Stimulated activated CD8-positive, alpha-beta memory T cell treated with anti-CD3 and anti-CD28 coated beads, Interleukin-7, amount 100 ng/mL, for 4 hours (primary cell): ENCODE measurements around the gene OPCML.

Experiments used
- DNase-seq, 2 donors: peaks; one replicate each; pipeline ENCODE4 v3.0.0-alpha.2; 2020; ENCODE audit warnings: low read depth in 2 of 2

Gene OPCML

DNA sequence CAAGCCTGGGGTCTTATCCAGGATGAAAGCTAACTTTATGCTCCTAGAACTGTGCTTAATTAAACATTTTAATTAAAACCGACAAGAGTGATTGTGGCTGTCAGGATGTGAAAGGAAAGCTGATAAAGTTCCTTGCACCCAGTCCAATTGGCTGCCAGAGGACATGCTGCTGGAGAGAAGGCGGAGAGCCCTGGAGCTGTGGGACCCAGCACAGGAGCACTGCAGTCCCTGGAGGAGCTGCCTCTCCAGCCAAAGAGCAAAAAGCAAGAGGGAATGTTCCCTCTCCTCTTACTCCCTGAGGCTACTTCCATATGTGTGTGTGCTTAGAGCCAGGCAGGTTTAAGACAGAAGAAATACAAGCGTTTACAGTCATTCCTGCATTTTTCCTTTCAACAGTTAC is 118.6 kb downstream of the OPCML start:
- DNase-seq = no peak

DNA sequence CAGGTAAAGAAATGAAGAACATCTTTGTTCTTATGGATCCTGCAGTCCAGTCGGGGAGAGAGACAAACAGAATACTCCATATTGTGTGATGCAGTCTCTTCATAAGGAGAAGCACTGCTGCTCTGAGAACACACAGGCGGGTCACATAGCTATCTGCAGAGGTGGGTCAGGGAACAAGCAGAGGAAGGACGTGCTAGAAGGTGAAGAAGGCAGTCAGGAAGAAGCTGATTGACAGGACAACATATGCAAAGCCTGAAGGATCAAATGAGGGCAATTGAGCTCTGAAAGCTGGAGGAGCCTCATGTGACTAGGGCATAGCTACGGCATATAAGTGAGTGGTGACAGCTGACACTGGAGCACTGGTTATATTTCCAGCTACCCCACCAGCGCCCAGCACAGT is 122.5 kb downstream of the OPCML start:
- no peak for DNase-seq

DNA sequence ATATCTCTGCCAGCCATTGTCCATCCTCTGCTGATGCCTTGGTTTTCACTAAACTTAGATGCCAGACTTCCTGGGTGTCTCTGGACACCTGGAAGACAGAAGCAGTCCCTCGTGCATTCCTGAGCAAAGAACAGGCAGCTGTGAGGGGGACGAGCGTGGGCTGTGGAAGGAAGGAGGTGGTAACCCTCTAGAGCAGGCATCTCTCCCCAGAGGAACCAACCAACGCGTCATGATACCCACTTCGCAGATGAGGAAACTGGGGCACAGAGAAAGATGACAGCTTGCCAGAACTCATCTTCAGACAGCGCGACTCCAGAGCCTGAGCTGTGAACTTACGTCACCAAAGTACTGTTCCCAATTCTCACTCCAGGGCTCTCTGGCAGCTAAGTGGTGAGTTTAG is 123.4 kb downstream of the OPCML start:
- DNase-seq = no peak

DNA sequence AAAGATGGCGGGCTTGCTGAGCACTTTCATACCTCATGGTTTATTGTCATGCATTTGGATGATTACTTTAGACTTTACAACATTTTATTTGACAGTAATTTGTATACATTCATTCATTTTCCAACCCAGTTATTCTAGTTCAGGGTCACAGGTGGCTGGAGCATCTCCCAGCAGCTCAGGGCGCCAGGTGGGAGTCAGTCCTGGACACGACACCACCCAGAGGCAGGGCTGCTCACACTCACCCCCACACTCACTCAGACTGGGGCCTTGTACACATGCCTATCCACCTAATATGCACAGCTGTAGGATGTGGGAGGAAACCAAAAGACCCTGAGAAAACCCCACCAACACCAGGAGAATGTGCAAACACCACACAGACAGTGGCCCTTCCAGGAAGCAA is 123.9 kb downstream of the OPCML start:
- DNase-seq = no peak

DNA sequence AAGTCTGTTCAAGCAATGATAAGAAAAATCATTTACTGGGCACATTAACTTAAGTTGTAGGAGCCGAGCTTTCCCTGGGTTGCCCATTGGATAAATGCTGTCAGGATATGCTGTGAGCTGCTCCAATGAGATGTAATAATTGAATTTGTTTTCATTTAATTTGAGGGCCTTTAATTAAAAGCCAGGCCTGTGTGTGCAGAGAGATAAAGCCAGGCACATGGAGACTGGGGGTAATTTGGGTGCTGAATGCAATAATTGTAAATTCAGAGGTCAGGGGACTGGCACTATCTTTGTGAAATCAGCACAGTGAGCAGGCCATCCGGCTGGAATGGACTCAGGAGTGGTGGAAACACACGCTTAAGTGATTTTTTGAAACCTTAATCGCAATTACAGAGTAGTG is 125.8 kb downstream of the OPCML start:
- DNase-seq = no peak

DNA sequence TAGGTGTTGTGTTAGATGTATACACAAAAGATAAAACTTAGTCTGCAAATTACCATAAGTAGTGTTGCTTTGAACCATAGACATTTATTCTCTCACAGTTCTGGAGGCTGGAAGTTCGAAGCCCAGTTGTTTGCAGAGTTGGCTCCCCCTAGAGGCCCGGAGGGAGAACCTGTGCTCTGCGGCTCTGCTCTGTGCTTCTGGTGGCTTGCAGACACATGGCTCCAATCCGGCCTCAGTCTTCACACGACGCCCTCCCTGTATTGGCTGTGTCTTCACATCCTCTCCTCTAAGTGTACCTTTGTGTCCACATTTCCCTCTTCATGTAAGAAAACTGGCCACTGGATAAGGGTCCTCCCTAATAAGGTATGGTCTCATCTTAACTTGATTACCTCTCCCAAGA is 128.4 kb downstream of the OPCML start:
- no peak for DNase-seq

DNA sequence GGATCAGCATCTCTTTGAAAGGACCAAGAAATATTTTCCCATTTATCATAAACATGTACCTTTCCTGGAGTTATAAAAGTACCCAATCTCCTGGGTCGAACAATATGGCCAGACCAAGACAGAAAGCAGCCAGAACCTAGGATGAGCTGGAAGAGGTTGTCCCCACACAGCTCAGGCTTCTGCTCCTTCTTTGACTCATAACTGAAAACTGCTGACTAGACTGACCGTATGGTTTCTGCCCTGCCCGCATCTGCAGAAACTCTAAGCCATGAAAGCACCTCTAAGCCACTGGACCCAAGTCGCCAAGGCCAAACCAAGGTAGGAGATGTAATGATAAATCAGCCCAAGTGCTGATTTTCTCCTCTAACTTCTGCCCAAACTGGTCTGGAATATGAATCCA is 129.8 kb downstream of the OPCML start:
- no peak for DNase-seq

DNA sequence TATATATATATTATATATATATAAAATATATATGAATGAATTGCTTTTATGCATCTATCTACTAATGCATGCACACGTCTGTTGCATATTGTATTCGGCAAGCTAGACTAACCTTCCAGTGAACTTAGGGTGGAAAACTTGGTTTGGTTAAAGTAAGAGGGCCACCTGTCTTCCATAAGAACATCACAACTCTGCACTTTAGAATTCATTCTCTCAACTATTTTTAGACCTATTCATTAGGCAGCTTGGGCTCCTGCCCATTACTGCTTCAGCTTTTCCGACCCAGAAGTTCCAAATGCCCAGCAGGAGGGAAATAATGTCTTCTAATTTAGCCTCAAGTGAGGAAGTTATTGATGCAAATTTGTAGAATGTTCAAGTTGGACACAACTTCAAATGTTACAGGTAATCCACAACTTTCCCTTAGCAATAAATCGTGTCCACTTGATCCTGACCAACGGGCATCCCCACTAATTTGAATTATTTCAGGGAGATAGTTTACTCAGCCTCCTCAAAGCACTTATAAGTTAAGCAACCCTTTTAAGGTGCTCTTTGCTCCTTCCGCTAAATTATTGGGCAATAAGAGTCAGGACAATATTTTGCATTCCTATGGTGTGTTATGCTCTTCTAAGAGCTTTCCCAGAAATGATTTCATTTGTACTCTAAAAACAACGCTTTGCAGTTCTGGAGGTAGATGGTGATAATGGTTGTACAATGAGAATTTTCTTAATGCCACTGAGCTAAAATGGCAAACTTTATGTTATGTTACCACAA is 132.3 kb downstream of the OPCML start:
- DNase-seq = no peak

DNA sequence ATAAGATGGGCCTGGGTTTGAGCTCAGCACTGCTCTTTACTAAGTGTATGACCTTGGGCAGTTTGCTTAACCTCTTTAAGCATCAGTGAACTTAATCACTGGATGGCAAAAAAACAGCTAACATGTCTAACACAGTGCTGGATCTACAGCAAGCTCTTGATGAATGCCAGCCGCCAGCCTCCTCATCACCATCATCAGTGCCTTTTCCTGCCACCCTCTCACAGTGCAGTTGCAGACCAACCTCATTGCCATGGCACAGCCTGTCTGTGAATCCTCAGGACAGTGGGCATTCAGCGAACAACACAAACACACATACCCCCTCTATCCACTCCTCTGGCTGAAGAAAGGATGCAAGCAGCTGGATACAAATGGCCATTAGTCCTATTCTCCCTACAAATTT is 133.0 kb downstream of the OPCML start:
- no peak for DNase-seq

DNA sequence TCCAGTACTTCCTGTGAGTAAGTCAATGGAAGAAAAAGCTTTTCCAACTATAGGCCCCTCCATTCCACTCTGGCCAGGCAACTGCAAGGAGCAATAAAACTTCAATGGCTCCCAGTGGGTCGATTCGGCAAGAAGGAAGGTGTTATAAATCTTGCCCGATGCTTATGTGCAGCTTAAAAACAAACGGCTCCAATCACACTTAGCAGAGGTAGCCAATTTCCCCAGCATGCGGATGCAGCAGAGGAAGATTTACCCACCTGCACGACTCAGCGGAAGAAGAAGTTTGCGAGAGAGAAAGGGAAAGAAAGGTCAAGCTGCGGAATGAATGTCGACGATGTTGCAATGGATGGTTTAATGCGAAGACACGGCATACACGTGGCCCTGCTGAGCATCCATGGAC is 141.5 kb downstream of the OPCML start:
- DNase-seq = no peak

DNA sequence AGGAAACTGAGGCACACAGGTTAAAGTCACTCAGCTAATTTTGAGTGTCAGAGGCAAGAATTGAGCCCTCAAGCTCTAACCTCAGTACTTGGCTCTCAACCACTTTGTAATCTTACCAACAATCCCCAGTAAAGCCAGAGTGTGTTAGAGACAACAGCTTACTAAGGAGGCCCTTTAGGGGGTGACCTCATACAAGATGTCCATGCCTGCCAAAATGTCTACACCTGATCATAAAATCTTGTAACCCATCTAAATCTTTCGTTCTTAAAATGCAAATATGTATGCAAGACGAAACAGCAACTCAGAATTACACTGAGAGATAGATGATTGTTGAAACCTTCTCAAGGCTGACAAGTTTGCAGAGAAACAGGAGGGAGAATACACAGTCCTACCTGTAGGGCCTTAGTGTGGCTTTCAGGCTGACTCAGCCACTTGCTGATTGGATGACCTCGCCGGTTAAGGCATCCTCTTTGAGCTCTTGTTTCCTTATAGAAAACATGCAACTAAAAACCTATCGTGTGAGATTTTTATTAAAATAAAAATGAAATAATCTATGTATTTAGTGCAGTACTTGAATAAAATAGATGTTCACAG is 143.2 kb downstream of the OPCML start:
- no peak for DNase-seq

DNA sequence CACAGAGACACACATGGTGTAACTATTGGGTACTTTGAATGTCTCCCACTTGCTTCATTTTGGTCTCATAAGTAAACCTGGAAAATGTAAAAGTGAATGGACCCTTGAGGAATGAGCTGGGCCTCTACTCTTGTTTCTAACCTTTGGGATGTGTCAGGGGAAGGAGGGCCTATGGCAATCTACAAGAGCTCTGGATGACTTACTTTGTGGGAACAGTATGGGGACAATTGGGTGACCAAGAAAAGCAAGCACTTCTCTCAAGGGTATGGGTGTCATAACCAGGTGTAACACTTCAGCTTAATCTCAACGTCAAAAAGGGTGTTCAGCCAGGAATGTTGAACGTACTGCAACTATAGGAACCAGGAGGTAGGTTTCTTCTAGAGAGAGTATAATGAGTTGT is 144.0 kb downstream of the OPCML start:
- DNase-seq = no peak

DNA sequence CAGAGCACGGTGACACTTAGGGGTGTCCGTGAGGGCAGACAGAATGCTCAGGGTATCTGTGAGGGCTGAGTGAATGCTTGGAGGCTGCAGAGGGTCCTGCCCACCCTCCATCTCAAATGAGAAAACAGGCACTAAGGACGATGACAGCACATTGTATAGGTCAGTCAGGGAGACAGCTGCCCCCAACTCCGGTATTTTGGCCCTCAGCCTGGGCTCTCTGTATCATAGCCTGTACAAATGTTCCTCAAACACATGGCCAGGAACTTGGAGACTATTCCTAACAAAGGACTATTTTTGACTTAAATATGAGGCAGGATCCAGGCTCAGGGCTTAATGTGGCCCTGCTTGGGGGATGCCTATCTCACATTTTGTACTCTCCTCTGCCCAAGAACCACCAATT is 145.4 kb downstream of the OPCML start:
- DNase-seq = no peak

DNA sequence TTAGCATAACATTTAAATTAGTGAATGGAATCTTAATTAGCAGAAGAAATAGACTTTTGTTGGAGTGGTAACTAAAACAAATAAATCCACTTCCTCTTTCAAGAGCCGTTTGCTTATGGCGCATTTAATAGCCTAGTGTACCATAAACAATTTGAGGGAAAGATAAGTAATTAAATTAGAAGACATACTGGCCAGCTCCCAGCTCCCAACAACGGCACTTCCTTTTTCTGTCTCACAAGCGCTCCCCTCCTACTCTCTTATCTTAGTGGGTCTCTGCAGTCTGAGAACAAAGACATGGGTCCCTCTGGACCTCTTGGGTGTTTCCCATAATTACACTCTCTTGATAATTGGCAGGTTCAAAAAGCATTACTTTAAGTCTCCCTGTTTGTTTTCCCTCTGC is 146.0 kb downstream of the OPCML start:
- DNase-seq = no peak

DNA sequence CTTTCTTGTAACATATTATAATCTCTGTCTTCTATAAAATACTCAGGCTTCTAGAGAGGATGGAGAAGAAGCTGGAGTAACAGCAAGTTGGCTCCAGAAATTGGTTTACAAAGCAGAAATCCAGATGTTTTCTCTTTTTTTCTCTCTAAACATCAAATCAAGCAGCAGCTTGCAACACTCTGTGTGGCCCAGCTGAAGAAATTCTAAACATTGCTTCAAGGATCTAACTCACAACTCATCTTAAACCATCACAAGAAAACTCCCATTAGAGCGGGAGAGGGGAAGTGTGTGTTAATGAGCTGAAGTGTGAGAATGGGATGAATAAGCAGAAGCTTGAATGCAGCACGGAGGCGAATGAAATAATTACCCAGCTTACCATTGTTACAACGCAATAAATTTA is 146.5 kb downstream of the OPCML start:
- no peak for DNase-seq

DNA sequence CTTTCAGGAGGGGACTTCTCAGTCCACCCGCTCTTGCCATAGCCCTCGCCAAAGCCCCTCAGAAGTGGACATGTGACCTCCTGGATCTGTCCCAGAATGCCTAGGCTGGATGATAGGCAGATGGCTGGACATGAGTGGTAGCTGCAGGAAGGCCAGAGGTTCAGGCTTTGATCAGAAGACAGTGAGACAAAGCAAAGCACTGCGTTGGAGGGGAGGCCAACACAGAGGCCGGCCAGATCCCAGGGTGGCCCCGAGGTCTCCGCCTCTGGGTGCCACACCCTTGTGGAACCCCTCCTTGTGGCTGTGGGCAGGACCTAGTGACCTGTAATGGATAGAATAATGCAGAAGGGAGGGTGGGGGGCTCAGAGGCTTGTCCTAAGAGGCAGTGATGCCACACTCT is 147.6 kb downstream of the OPCML start:
- no peak for DNase-seq

DNA sequence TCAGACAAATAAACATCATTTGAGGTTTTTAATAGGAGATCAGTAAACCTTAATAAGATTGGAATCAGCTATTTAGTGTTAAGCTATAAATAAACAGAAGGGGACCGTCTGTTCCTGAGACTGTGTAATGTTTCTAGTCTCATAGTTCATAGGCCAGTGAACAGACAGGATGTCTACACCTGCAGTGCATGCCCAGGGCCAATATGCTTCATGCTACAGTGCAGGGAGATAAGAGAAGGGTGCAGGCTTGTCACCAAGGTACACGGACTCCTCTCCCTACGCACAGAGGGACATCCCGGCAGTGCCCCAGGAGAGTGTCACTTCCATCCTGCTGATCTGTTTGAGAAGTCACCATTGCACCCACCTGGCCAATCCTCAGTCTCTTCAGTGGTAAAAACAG is 148.6 kb downstream of the OPCML start:
- DNase-seq = no peak

DNA sequence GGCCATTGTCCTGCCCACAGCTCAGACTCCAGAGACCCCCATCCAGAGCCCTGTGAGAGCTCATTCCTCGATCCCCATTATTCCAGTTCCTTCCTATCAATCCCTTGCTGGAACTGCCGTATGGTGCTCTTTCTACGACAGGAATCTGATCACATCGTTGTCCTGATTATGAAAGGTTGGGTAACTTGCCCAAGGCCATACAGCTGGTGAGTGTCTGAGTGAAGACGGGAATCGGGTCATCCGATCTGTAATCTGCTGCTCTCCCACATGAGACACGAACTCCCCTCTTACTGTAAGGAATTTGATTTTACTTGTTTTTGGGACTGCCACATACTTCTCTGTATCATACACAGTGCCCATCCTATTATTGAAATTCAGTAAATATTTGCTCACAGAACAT is 149.1 kb downstream of the OPCML start:
- DNase-seq = no peak

DNA sequence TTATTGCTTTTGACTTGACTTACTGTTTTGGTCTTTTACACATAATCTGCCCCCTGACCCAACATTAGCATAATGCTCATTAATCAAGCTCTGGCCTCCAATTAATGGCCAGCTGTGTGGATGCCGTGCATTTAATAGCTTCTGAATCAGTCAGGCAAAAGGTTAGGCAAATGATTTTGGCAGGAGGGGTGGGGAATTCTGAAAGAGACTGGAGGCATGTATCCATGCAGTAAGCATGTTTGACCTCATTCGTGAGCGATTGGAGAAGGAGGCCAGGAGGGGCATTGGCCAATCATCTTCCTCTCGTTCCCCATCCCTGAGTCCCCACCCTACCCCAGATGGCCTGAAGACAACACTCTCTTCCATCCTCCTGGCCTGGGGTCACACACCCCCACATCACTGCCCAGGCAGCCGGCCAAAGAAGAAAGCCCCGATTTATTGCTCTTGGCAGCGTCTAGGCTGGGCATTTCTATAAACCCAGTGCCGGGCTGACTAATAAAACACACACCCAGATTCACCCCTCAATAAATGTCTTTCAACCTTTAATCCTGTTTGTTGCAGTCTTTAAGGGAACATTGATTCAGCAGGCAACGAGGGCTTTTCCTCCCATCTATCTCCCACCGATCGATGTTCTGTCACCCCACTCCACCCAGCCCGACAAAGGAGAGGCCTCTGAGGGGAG is 150.0 kb downstream of the OPCML start:
- no peak for DNase-seq

DNA sequence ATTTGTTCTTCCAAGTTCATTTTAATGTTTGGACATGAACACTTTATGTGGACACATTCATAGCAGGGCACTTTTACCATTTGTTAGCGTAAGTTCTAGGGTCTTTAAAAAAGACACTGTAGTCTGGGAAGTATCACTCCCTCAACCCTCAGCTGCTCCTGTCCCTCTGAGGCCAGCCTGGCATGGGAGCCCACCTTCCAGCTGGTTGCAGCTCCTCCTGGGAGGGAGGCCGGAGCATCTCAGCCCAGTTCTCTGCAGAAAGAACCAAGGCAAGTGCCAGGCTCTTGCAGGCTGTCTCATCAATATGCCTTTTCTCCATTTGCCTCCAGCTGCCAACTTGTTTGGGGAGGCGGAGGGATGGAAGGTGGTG is 150.6 kb downstream of the OPCML start:
- no peak for DNase-seq

DNA sequence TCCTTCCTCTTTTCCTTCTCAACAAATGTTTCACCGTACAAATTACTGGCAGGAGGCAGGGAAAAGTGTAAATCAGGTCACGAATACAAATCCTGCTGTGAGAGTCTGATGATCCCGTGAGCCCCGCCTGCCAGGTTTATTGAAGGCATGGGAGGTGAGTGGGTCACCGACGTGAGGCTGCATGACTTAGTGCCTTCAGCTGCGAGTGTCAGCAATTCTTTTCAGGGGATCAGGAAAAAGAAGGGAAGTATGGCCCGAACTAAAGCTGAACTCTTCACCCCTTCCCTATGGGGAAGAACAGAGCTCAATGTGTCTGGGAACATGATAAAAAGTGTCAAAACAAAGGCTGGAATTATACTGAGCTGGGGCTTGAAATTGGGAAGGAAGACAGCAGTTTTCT is 166.2 kb downstream of the OPCML start:
- no peak for DNase-seq

DNA sequence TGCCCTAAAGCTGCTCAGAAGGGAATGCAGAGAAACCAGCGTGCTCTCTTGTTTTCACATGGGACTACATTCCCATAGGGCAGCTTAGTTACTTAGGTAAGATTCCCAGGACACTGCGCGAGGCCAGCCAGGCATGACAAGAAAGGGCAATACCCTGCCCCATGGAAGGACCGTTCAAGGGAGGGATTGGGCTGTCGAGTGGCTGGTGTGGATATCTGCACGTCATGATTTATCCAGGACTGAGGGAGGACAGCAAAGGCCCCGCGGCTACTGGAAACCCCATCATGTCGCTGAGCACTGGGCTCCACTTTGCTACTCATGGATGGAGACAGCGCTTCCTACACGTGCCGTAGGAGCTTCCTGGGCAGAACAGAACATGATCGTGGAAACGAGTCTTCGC is 169.4 kb downstream of the OPCML start:
- DNase-seq = no peak

DNA sequence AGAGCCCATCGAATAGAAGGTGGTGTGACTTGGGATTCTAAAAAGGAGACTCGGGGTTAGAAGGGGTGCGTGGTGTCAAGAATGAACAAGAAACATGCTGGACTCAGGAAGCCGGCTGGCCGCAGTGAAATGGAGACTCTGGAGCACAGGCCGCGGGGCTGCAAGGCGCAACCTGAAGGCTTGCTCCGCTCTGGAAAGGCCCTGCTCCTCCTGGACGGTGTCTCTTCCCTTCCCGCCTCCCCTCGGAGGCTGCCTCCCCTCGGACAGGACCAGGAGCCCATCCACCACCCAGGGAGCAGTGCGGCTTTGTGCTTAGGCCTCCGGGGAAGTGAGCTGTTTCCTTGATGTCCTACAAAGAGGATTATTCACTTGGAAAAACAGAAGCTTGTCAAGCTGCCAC is 170.1 kb downstream of the OPCML start:
- no peak for DNase-seq

DNA sequence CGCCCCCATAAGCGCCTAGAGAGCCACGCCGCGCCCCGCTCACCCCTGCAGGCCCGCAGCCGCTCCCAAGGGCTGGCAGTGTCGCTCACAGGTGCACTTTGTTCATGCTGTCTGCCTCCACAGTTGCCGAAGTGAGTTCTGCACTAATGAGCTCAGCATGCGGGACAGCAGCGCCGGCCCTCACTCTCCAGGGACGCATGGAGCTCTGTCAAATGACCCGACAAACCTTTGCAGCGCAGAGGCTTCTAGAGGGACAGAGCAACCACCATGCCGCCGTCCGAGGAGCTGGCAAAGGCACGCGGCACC is 170.7 kb downstream of the OPCML start:
- no peak for DNase-seq
